Measurements from ENCODE around the gene MPST.

MPST gene

DNA sequence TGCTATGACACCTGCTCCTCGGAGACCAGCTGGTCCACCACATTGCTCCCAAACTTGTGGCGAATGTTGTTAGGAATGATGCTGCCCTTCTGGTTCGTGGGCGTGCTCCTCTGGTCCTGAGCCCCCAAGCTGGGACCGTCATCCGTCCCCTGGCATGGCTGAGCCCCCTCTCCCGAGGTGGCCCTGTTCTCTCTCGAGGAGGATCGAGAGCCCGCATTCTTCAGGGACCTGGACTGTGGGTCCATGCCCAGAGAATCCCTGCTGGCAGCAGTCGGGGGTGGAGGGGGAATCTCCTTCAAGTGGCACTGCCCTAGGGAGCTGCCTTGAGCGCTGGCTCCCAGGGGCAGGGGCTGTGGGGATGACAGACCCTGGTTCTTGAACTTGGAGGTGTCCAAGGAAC, 17.7 kb upstream of the MPST start:
- no peak for DNase-seq

DNA sequence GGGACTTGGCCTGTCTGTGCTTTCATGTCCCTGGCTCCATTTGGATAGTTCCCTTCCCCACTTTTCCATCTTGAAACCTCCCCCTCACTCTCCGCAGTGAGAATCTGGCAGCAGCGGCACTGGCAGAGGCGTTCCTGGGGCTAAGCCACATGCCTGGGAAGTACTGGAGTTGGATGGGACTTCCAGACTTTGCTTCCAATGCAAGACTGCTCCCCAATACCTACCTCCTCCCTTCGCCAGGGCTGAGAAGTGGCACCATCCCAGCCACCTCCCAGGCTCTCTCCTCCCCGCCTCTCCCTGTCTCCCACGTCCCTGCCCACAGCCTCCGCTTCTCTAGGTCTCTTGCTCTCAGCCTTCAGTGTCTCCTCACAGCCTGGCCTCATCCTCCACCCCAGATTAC, 16.9 kb upstream of the MPST start:
- no peak for DNase-seq

DNA sequence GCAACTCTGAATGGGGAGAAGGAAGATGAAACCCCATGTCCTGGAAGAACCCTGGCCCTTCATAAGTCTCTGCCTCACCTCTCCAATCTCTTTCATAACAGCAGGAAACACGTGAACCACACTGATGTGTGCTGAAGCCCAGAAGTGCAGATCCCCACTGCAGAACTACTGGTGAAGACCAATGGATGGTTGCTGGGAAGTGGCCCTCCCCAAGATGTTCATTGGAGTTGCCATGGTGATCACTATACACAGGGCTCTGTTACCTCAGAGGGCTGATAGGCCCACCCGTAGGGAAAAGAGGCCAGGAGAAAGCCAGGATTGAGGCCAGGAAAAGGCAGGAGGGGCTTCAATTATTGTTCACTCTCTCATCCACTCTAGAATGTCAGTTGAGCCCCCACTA, 11.9 kb upstream of the MPST start:
- DNase-seq = peak; percentile 11

- DNase-seq = no peak
Observed at GRCh38 chr22:37008365-37008764, 11.2 kb upstream of the MPST start.

DNA sequence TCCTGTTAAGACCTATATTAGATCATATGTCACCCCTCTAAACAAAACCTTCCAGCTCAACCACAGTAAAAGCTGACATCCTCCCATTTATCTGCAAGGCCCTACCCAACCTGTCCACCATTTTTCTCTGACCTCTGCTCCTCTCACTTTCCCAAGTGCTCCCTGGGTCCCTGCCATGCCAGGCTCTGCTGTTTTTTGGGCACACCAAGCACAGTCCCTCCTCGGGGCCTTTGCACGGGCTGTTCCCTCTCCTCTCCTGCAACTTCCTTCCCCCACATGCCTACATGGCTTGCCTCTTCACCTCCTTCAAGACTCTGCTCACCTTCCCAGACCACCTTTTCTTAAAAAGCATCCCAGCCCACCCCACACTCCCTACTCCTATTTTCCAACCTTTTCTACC, 10.1 kb upstream of the MPST start:
- DNase-seq = no peak

DNA sequence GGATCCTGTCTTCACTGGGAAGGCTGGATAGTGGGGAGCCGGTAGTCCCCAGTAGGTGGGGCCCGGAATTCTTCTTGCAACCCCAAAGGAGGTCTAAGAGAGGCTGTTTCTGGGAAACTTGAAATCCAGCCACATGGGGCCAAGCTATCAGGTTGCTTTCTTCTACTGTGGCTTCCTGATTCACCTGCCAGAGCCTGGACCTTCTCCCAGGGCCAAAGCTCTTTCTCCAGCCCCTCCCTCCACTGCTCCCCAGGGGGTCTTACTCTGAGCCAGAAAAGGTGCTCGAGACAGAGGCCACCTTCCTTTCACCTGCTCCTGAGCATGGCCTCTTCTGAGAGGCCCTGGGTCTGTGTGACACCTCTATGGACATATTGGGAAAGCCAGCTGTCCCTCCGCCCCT, 9.4 kb upstream of the MPST start:
- DNase-seq = no peak

GRCh38 chr22:37010976-37011375, 8.6 kb upstream of the MPST start:
- DNase-seq = no peak

GRCh38 chr22:37011472-37011871, 8.1 kb upstream of the MPST start:
- DNase-seq = no peak

GRCh38 chr22:37012262-37012904, 7.2 kb upstream of the MPST start:
- DNase-seq = no peak

- no peak for DNase-seq
Observed at GRCh38 chr22:37012956-37013355, 6.6 kb upstream of the MPST start.

DNA sequence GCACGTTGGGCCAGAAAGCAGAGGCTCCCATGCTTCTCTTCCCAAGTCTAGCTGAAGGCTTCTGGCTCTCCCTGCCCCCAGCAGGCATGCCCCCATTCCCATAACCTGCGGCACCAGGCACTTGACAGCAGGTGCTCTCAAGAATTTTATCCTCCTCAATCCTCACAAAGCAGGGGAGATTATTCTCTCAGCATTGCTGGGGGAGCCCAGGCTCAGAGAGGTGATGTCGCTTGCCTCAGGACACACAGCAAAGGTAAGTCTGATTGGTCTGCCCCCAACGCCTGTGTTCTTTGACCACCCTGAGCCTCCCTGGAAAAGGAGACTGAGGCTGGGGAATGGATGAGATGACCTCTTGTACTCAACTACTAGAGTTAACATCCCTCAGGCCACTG, 5.1 kb upstream of the MPST start:
- DNase-seq = no peak

- DNase-seq = no peak
Observed at GRCh38 chr22:37014835-37015586, 4.5 kb upstream of the MPST start.

GRCh38 chr22:37015587-37015878, 4.0 kb upstream of the MPST start:
- DNase-seq = no peak

GRCh38 chr22:37016134-37016910, 3.2 kb upstream of the MPST start:
- no peak for DNase-seq

GRCh38 chr22:37017356-37017755, 2.2 kb upstream of the MPST start:
- no peak for DNase-seq

DNA sequence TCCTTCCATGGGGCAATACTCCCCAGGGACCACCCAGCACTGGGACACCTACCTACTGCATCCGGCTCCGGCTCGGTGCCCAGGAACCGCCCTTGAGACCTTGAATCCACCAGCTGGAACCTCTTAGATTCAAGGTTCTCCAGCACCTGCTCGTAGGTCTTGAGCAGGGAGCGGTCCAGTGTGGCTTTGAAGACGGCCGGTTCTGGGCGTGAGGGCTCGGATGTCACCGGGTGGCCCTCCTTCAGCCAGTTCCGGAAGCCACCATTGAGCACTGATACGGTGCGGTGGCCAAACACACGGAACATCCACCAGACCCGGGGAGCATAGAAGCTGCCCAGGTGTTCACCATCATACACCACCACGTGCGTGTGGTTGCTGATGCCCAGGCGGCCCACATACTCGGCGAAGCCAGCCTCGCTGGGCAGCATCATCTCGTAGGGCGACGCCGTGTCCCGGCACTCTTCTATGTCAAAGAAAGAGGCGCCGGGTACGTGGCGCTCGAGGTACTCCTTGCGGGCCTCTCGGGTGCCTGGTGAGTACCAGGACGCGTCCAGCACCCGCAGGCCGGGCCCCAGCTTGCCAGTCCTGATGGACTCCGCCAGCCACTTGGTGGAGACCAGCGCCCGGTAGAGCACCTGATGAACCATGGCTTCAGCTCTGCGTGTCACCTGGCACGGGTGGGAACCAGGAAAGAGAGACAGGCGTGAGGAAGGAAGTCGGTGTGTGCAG, 1.3 kb upstream of the MPST start:
- DNase-seq = no peak

DNA sequence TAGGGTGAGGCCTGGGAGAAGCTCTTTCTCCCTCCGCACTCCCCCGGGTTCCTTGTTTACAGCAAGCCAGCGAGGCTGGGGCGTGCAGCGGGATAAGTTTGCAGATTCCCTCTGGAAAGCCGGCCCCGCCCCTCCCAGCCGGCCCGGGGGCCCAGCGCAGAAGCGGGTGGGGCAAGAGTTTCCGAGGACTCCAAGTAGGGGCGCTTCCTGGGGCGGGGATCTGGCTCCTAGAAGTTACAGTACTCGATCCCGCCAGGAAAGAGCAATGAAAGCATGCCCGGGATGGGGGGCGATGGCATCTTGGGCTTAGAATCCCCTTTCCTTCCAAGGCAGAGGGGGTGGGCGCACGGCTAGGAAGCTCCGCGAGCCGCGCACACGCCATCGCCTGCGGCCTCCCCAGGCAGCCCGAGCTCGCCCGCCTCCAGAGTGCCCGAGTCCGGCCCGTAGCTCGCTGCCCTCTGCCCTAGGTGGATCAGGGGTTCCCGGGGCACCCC, 680 bp upstream of the MPST start:
- no peak for DNase-seq

GRCh38 chr22:37020192-37020479, 594 bp downstream of the MPST start:
- peak; percentile 61 for DNase-seq

DNA sequence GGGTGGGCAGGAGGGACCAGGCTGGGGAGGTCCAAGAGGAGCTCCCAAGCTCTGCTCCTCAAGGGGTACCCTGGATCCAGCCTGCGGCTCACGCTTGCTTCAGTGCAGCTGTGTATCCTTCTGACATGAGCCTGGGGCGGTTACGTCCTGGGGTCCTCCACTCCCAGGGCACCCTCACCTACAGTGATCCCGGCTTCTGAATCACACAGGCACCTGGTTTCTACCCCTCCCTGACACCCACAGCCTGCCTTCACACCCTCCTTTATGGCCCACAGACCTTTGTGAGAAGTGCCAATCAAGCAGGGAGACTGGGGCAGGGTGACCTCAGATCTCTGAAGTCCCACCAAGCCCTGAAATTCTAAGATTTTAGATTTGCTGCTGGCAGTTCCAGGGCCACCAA, 1.5 kb downstream of the MPST start:
- no peak for DNase-seq

GRCh38 chr22:37021710-37022482, 2.4 kb downstream of the MPST start:
- no peak for DNase-seq

- no peak for DNase-seq
Observed at GRCh38 chr22:37022483-37023337, 3.2 kb downstream of the MPST start.

All from NCI-H1092 treated with DMSO at 0.1 percent for 48 hours (cell line).